Epithelial cell of esophagus (primary cell): ENCODE data around the gene TMEM87A.
"Not testable (repeated sequence)": the region's sequence is repeated elsewhere in the genome, so short reads cannot be mapped to it uniquely, and the experiment has no call there.

Experiments
- DNase-seq: peaks from one replicate; pipeline ENCODE4 v3.0.0; 2010; ENCODE audit warnings: low read depth
- H3K4me3 ChIP-seq: 2 replicates; pipeline ENCODE4 v1.5.1; 2011; ENCODE audit warnings: mild to moderate bottlenecking, low read length, control low read depth
- TF ChIP-seq, protein P1 (sequence below): IDR thresholded peaks from 2 replicates; pipeline ENCODE4 v1.5.1; 2011; ENCODE audit warnings: low read depth, mild to moderate bottlenecking, low read length, control low read depth, inconsistent platforms; ENCODE audit not compliant: insufficient read depth; ENCODE audit errors: missing control alignments

Gene TMEM87A

DNA sequence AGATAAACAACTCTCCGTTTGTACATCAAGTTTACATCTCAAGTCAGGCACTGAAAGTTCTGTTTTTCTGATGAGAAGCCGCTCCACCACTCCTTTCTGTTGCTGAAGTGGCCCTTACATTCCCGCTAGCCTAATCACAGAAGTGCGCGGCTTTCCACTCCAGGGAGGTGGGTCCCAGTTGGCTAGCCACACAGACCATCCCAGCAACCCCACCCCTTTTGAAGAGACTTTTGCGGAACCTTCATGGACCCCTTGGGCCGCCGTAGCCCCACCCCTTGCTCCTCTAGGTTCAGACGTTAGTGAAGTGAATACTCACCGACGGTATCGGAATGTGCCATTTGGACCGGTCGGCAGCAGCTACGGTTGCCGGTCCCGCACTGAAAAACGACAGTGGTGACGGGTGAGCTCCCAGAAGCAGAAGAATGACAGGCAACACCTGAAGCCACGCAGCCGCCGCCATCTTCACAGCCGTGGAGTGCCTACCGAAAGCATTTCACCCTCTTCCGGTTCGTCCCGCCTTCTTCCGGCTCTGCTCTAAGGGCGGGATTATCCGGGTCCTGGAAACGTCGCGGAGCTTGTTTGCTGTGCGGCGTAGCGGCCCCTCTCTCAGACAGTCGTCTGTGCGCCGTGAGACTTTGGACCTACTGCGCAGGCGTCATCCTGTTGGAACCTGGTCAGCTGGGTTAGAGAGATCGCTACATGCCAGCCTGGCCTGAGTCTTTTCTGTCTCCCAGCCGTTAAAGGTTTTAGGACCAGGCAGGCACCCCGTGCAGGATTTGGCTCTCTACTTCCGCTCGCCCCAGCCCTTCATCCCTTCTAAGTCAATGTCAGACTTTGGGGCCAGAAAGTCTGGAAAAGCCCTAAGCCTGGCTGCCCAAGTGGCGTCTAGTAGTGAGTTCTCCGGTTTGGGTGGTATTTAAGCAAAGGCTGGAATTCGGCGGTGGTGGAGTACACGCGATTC lies at the start of gene TMEM87A, which contains the start of gene GANC:
TSS of gene TMEM87A (minus strand) at position 495 of the 961 bp plus-strand sequence. CDS start at position 460, 35 bp downstream.
TSS of gene GANC (plus strand) at position 263 of the 961 bp plus-strand sequence. CDS start 1,281 bp downstream, outside the sequence.
- TF ChIP-seq, protein P1, sequence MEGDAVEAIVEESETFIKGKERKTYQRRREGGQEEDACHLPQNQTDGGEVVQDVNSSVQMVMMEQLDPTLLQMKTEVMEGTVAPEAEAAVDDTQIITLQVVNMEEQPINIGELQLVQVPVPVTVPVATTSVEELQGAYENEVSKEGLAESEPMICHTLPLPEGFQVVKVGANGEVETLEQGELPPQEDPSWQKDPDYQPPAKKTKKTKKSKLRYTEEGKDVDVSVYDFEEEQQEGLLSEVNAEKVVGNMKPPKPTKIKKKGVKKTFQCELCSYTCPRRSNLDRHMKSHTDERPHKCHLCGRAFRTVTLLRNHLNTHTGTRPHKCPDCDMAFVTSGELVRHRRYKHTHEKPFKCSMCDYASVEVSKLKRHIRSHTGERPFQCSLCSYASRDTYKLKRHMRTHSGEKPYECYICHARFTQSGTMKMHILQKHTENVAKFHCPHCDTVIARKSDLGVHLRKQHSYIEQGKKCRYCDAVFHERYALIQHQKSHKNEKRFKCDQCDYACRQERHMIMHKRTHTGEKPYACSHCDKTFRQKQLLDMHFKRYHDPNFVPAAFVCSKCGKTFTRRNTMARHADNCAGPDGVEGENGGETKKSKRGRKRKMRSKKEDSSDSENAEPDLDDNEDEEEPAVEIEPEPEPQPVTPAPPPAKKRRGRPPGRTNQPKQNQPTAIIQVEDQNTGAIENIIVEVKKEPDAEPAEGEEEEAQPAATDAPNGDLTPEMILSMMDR, result no peak
- DNase-seq, result peak; percentile 99
- H3K4me3 ChIP-seq, result peak within 1 kb of the TSS; percentile 89

DNA sequence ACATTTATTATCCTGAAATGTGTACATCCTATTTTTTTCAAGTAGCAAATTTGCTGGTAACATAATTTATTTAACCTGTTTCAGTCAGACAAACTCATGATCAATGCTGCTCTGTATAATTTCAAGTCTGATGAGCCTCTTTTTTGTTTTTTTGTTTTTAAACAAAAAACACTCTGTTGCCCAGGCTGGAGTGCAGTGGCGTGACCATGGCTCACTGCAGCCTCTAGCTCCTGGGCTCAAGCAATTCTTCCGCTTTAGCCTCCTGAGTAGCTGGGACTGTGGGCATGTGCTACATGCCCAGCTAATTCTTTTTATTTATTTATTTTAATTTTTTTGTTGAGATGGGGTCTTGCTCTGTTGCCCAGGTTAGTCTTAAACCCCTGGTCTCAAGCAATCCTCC lies 46.0 kb upstream of the TMEM87A start:
- no peak overlapping the region for H3K4me3 ChIP-seq
- TF ChIP-seq, protein P1, result no peak
- DNase-seq, result no peak

DNA sequence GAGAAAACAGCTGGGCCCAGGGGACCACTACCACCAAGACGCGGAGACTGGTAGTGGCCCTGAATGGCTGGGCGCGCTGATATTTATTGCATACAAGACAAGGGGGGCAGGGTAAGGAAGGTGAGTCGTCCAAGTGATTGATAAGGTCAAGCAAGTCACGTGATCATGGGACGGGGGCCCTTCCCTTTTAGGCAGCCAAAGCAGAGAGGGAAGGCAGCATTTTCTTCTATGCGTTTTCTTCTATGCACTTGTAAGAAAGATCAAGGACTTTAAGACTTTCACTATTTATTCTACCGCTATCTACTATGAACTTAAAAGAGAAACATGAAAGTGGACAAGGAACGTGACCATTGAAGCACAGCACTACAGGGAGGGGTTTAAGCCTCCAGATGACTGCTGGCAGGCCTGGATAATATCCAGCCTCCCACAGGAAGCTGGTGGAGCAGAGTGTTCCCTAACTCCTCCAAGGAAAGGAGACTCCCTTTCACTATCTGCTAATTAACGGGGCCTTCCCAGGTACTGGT lies 43.1 kb upstream of the TMEM87A start:
- not testable (repeated sequence) for H3K4me3 ChIP-seq, DNase-seq

GRCh38 chr15:42315521-42315920 lies 42.3 kb upstream of the TMEM87A start:
- TF ChIP-seq, protein P1, result no peak
- DNase-seq, result no peak
- no peak overlapping the region for H3K4me3 ChIP-seq

DNA sequence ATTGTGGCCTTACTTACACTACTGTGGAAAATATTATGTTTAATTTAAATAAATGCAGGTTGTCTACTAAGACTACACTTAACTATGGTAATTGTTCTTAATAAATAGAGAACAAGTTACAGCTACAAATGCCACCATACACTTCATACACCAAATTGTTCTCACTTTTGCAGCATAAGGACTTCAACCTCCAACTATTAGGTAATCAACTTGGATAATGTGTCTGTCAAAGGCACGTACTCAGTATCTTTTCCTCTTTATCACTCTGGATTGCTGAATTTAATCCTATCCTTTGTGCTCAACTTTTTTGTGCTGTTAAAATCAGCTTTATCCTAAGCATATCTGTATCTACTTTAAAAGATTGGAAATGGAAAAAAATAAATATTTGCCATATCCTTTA lies 41.6 kb upstream of the TMEM87A start:
- TF ChIP-seq, protein P1, result no peak
- no peak for DNase-seq
- no peak overlapping the region for H3K4me3 ChIP-seq

DNA sequence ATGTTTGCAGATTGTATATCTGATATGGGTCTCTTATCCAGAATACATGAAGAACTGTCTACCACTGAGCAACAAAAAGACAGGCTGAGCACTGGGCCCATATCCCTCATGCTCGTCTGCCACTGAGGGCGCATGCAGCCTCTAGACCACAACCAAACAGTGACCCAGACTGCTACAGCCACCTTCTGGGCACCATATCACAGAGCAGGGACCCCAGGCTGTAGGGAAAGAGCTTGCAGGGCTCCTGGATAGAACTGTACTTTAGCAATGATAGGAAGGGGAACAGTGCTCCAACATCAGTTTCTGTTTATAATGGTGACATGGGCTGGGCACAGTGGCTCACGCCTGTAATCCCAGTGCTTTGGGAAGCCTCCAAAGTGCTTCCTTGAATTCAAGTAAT lies 40.2 kb upstream of the TMEM87A start:
- TF ChIP-seq, protein P1, result no peak
- H3K4me3 ChIP-seq, result no peak overlapping the region
- DNase-seq, result no peak

- TF ChIP-seq, protein P1, result no peak
- H3K4me3 ChIP-seq, result no peak overlapping the region
- DNase-seq, result no peak
Measured at GRCh38 chr15:42306681-42307080, 33.4 kb upstream of the TMEM87A start.

- not testable (repeated sequence) for H3K4me3 ChIP-seq
- DNase-seq, result peak; percentile 43
Measured at GRCh38 chr15:42301004-42301403, 27.8 kb upstream of the TMEM87A start.
